GM18873 (cell line): ENCODE data around the gene HOXB7.

Experiments used
- ATAC-seq: cut with Tn5 transposase; IDR thresholded peaks from one replicate; pipeline ENCODE4 v1.9.1; 2021; ENCODE audit warnings: mild to moderate bottlenecking, moderate library complexity, moderate number of reproducible peaks; ENCODE audit not compliant: unreplicated experiment, low FRiP score

The HOXB7 gene

DNA sequence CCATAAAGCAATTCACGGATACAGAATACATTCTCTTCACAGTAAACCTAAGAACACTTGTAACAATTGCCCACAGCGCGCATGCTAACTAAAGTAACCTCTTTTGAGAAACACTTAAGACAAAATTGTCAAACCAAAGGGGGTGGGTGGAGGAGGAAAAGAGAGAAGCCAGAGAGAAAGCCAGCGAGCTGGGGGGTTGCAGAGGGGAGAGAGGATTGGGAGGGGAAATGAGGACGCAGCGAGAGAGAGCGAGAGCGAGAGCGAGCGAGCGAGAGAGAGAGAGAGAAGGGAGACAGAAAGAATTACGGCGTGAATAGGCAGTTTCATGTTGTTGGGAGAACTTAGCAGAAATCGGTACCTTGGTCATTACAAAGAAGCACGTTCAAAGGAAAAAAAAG, 1.6 kb upstream of the HOXB7 start:
- no peak for ATAC-seq

DNA sequence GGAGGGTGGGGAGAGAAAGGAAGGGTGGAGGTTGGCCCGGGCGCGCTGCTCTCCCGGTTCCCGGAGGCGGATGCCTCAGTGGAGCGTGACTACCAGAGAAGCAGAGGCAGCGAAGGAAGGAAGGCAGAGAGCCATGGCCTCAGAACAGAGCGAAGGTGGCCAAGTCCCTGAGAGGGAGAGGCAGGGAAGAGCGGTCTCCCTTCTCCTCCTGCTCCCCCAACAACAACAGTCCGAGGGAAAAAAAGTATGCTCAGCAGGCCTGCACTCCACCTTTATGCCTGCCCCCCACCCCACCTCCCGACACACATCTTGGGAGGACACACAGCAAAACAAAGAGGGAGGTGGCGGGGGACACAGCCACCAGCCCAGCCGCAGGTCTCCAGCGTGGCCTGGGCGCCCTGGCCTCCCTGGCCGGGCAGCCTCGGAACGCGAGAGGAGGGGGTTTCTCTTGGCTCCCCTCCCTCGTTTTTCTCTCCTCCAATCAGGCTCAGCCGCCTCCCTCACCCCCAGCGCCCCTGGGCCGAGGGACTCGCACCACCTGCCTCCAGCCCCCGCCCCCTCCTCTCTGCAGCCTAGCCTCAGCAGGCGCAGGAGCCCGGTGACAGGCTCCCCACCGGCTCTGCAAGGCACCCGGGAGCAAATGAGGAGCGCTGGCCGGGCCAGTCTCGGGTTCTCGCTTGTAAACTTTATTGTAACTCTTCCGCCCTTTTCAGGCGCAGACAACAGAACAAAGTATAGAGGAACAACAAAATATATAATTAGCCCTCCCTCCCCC, 1.1 kb upstream of the HOXB7 start:
- ATAC-seq: no peak

DNA sequence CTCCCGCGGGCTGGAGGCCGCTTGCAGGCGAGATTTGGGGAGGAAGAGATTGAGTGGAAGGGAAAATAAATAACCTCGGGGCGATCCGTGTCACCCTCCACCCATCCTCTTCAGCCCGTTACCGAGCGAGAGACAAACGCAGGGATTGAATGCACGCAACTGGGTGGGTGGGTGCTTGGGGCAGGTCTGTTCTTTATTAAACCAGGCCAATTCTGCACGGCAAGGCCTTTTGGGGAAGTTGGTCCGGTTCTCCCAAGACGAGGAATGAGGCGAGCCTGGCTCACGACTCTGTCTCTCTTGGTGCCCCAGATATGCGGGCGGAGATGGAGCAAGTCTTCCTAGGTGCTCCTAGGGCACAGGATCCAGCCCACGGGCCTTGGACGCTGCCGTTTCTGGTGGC, 396 bp upstream of the HOXB7 start:
- ATAC-seq: no peak

DNA sequence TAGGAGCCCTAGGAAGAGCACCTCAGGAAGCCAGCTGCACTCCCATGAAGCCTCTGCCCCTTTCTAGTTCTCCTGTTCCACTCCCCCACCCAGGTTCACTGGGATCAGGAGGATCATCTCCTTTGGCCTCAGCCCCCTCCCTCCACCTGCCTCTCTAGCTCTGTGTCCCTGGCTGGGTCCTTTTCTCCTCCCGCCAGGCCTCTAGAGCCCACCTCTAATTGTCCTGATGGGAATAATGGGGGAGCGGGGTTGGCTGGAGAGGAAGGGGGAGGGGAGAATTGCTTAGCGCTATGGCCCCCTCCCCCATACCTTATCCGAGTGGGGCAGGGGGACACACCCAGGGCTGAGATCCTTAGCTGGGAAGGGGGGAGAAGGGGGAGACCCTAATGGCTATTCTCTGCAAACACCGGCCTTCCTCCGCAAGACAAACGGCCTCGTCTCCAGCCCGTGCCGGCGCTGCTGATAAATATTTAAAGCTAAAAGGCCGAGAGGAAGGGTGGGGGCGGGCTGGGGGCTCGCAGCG, 997 bp downstream of the HOXB7 start:
- ATAC-seq: no peak

DNA sequence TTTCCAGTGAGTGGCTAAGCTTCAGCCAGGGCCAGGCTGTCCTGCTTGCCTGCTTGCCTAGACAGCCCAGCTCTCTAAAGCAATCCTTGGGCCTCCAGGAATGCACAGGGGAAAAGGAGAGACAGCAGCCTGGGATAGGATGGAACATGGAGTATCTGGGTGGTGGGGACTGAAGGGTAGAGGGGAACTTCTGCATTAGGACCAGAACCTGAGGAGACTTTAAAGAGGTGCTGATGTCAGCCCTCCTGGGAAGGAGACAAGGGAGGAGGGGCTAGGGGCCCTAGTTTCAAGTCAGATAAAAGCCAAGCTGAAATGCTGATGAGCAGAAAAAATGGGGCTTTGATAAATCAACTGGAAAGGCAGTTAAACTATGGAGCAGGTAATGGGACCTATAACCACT, 1.8 kb downstream of the HOXB7 start:
- ATAC-seq: no peak

DNA sequence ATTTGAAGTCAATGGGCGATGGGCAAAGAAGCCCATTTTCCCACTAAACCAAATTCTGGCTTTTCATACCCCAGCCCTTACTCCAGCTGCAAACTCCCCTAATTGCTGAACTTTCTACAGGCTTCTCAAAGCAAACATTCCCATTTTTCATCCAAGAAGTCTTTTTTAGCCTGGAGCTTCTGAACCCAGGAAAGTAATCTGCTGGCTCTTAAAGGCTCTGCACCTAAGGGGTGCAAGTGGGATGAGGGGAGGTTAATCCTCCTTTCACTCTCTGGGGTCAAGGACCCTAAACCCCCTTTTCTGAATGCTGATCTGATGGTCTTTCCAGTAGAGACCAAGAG, 2.4 kb downstream of the HOXB7 start:
- no peak for ATAC-seq

DNA sequence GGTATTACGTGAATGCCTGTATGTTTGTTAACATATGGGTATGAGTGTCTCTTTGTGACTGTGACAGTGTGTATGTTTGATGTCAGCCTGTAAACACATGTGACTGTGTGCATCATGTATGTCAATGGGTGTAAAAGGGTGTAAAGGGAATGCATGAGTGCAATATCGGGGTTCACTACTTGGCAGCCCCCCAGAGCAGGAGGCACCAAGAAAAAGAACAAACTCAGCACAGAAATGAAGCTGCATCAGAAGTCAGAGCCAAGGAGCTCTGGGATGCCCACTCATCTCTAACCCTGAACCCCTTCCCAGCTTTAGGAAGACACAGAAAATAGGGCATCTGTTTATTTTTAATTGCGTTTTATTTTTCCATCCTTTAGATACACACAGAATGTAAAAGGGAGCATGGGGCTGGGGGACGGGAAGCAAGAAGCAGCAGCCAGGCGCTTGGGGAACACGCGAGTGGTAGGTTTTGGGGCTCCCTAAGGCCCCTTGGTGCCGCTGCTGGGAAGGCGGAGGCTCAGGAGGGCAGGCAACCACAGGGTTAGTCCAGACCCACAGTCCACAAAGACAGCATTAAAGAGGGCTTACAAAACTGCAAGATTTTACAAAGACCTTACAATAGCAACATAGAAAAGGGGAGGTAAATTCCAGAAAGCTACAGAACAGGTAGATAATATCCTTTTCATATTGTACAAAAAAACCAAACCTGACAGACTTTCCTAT, 3.8 kb downstream of the HOXB7 start:
- ATAC-seq: no peak

DNA sequence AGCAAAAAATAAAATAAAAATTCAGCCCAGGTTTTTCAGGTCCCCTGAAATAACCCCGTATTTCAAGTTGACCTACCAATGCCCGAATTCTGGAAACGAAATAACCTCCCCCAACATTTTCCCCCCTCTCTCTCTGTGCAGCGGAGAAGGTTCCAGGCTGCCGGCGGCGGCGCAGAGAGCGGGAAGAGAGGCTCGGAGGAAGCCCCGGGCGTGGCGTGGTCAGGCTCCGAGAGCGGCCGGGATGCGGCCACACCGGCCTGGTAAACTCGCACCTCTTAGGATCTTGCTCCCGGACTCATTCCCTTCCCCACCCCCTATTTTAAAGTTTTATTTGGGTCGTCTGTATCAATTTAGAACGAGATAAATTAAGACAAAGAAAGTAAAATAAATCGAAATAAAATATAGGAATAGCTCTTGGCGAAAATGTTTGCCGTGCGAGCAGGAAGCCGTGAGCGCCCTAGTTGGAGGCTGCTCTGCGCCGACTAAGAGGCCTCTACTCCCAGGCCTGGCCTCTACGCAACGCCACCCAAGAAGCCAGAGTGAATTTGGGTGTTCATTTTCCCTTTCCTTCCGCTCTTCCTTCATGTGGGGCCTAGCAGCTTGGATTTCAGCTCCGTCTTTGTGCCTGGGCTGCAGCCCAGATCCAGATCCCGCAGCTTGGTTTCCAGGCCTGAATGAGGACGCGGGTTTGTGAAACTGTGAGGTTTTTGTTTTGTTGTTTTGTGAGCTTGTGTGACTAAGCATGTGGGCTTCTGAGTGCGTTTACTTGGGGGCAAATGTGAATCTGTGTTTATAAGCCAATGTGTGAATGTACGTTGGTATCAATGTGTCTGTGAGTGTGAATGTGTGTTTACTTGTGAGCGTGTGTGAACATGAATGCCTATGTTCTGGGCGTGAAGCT, 4.6 kb downstream of the HOXB7 start:
- ATAC-seq: no peak

DNA sequence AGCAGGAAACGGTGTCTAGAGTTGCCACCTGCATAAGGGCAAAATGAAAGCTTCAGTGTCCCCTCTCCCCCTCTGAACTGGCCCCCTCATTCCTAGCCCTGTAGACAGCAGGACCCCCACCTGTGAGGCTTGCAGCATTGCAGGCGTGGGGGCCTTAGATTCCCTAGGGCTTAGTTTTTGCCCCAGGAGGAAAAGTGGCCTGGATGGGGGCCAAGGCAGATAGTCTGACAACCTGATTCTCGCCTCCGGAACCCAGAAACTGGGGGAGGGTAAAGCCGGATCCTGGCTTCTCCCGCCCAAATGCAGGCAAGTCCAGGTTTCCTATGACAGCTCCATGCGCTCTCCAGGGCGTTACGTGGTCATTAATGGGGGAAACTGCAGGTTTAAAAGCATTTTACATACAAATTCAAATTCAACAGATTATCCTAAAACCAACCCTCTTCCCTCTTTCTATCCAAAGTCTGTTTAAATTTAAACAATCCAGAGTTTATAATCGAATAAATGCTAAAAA, 5.4 kb downstream of the HOXB7 start:
- no peak for ATAC-seq

DNA sequence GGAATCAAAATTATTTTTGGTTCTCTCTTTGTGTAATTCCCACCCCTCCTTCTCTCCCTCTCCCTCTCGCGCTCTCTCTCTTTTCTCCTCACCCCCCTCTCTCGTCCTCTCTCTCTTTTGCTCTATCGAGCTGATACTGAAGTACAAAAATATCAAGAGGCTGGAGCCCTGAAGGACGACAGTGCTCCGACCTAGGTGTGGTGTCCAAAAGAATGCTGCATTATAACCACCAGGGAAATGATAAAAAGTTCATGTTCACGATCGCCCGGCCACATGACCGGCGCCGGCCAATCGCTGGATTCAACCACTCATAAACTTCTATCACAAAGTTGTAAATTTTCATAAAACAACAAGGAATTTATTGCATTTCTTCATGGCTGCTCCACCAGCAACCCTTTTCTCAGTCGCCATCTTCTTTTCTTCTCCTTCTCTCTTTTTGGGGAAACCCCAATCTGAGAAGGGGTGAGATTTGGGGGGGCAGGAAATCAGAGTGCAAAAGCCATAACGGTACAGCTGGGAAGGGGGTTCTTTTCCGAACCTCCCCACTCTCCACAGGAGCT, 6.0 kb downstream of the HOXB7 start, which contains the start of gene HOXB6:
HOXB6 (minus strand) TSS at position 217 of the 560 bp plus-strand sequence. CDS start 6,836 bp downstream, outside the sequence.
- no peak for ATAC-seq

DNA sequence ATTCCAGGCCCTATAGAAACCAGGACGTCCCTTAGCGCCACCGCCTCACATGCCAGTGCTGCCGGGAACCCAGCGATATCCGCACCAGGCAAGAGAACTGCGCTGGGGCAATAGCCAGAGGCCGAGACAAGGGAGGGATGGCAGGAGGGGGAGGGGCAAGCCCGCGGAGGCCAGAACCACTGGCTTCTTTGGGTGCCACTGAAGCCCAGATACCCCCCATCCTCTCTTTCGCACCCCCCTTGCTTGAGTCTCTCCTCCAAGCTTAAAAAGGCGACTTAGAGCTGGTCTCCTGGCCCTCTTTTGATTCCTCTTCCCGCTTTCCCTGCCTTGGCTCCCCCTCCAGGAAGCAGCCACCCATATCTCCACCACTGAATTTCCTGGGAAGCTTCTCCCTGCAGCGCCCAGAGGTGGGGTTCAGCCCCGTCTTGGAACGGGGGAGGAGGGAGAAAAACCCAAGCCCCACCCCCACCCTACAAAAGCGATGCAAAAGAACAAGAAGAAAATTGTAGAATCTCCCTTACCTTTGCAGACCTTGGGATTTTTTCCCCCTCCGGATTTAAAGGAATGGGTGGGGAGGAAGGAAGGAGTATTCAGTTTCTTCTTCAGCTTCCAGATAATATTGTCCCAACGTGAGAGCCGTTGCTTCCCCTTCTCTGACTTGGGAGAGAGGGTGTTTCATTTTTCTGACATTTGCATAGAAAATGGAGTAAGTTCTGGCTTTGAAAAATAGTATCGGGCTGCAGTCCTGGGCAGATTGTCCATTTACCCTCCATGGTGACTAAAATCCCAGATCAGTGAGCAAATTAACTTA, 6.7 kb downstream of the HOXB7 start:
- ATAC-seq: no peak

DNA sequence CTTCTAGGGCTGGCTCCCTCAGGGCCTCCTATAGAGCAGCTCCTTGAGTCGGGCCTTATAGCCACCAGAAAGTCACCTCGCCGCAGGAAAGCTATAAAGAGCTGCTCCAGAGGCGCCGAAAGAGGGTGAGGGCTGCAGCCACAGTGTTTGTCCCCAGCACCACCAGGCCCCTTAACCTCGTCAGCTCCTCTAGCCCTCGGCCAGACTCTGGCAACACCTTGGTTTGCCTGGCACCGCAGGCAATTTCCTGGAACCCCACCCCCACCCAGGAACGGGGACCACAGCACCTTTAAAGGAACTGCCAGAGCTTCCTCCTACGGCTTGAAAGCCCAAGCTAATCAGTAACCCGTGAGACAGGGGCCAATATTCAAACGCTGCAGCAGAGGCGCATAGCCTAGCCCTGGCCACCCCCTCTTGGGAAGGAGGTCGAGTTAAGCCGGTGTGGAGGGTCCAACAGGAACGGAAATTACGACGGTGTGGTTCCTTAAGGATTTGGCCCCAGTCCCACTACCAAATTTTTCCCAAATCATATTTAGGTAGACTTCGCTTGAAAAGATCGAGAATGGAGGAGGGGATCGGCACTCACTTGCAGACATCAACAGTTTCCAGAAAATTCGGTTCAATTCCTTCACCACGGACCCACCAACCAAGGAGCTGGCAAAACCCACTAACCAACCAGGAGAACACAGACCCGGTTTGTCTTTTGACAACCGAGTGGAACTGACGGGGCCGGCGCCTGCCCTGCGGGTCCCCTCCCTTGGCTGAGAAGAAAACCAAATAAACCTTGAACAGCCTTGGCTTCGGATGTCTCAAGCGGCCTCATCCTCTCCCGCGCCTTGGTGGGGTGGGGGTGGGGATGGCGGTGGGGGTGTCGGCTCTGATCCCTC, 9.0 kb downstream of the HOXB7 start:
- ATAC-seq: no peak

DNA sequence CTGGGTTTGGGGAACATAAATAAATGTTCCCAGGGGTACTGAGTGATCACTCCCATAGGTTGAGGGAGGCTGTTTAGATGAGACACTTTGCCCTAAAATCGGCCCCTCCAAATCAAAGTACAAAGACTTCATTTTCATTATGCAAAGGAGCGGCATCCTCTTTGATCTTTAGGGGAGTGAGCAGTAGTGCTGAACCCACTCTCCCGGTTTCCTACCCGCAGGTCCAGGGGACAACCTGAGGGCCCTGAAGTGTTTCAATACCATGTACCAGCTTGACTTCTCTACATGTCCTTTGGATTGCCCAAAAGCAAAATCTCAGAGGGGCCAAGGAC, 9.6 kb downstream of the HOXB7 start:
- ATAC-seq: no peak

DNA sequence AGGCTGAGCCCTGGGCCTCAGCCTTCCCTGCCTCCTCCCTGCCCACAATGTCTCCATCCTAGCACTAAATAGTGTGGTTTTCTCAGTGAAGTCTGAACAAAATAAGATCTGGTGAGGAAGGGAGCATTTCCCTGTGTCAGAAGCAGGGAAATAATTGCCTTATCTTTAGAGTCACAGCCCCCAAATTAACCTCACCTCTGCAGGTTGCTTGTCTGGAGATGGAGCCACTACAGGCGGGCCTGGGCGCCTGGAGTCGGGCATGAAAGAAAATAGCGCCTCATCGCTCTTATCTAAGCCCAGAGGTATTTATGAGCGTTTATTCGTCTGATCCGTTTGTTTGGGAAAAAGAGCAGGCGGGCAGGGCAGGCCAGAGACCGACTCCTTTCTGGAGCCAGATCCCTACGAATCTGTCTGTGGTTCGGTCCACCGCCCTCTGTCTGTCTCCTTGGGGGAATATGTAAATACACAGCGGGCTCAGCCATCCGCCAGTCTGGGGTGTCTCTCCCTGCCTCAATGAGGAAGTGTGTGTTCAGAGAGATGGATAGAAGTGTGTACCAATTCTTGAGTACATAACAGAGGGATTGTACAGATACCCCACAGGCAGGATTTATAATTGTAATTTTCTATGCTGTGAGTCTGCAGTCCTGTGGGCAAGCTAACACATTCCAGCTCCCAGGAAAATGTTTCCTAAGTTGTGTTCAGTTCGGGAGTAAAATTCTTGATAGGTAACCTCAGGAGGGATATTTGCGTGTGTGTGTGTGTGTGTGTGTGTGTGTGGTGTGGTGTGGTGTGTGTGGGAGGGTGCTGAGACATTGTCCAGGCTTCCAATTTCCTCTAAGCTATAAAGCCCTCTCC, 10.3 kb downstream of the HOXB7 start:
- no peak for ATAC-seq

DNA sequence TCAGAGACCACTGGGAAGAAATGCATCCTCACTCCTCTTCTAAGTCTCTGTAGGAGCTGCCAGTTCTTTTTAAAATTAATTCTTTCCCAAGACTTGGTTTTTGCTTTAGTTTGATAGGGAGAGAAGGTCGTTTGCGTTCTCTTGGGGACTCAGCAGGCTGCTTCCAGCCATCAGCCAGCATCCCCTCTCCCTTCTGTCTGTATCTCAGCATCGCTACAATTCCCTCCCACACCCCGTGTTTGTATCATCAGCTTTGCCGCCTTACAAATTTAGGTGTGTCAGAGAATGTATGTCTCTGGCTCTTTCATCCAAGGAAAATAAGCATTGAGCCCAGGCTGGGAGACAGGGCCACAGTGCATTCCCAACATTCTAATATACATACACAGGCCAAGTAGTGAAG, 11.5 kb downstream of the HOXB7 start:
- ATAC-seq: no peak

DNA sequence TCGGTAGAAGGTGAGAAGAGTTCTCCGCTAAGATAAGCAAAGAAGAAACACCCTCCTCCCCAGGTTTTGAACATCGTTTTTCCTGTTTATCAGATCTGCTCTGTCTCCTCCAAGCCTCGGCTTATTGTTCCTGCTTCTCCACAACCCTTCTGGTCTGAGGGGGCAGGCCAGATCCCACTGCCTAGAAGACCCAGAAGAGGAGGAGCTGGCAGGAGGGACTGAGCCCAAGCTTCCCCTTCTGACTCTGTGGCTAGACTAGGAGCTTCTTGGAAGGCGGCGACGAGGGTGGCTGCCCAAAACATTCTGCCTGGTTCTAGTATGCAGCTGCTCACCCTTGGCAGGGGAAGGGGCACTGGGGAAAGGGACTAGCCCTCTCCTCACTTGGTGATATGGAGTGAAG, 12.1 kb downstream of the HOXB7 start:
- no peak for ATAC-seq

DNA sequence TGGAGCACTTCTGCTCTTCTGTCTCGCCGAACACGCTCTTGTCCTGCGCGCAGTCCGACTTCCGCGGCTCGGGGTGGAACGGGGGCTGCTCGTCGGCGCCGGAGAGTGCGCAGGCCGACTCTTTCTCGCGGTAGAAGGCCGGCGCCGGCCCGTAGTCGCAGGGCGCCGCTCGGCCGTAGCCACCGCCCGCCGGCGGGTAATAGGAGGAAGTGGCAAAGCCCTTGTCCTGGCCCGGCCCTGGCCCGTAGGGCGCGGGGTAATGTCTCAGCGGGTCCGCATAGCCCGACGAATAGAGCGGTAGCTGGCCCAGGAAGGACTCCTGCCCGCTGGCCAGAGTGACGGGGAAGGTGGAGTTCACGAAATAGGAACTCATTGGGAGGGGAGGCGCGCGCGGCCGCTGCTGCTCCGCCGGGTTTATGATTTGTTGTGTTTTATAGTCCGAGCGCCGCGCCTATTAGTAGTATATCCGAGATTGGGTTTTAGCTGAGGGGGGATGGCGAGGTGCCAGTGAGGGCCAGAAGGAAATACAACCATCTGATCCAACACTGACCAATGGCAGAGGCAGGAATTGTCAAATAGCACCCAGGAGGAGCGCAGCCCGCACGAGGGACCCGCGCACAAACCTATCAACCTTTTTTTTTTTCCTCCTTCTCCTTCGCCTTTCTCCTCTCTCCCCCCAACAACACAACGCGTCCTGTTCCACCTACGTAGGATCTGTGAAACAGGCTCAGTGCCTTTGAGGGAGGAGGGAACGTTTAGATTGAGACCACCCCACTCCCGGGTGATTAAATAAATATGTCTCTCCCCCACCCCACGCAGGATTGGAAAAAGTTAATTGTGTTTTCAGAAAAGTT, 12.8 kb downstream of the HOXB7 start:
- no peak for ATAC-seq
